Smooth muscle cell (in vitro differentiated cells): ENCODE data around the gene C17orf107. TPM values are rescaled to one million over a fixed set of nuclear protein-coding genes. Genes with fewer than 3 reads are reported as not detected.
A peak's percentile ranks its signal among the peaks of the same experiment; 100 is the strongest.
"Not testable (repeated sequence)": the region's sequence is repeated elsewhere in the genome, so short reads cannot be mapped to it uniquely, and the experiment has no call there.

Source experiments
- DNase-seq: peaks from one replicate; lab custom pipeline; 2025; ENCODE audit not compliant: unreplicated experiment; lab: John Stamatoyannopoulos, UW
- H2AFZ ChIP-seq: fragments of 200-600 bp; sonication (generic); 2 replicates; pipeline ENCODE4 v1.6.0; 2016; ENCODE audit warnings: antibody characterized with exemption, low read depth, mild to moderate bottlenecking
- H3F3A ChIP-seq: fragments of 200-600 bp; sonication (generic); 2 replicates; pipeline ENCODE4 v1.6.0; 2017; ENCODE audit warnings: antibody characterized with exemption, low read depth
- H3K27ac ChIP-seq: fragments of 200-600 bp; sonication (generic); 2 replicates; pipeline ENCODE4 v1.5.1; 2016; ENCODE audit warnings: low read depth, mild to moderate bottlenecking
- H3K27me3 ChIP-seq: fragments of 200-600 bp; sonication (generic); 2 replicates; pipeline ENCODE4 v1.6.1; 2016; ENCODE audit warnings: low read depth, mild to moderate bottlenecking
- H3K36me3 ChIP-seq: fragments of 200-600 bp; sonication (generic); 2 replicates; pipeline ENCODE4 v1.5.1; 2016; ENCODE audit warnings: low read depth
- H3K4me1 ChIP-seq: fragments of 200-600 bp; sonication (generic); 2 replicates; pipeline ENCODE4 v1.5.1; 2016; ENCODE audit warnings: low read depth
- H3K4me2 ChIP-seq: fragments of 200-600 bp; sonication (generic); 2 replicates; pipeline ENCODE4 v1.6.0; 2016; ENCODE audit warnings: mild to moderate bottlenecking
- H3K4me3 ChIP-seq: fragments of 200-600 bp; sonication (generic); 2 replicates; pipeline ENCODE4 v1.5.1; 2016; ENCODE audit warnings: mild to moderate bottlenecking
- H3K79me2 ChIP-seq: fragments of 200-600 bp; sonication (generic); 2 replicates; pipeline ENCODE4 v1.6.0; 2016; ENCODE audit warnings: low read depth, mild to moderate bottlenecking
- H3K9ac ChIP-seq: fragments of 200-600 bp; sonication (generic); 2 replicates; pipeline ENCODE4 v1.6.0; 2016; ENCODE audit warnings: low read depth
- H3K9me3 ChIP-seq: fragments of 200-600 bp; sonication (generic); replicated peaks from 2 replicates; pipeline ENCODE4 v1.5.1; 2016; ENCODE audit warnings: low read depth
- H4K20me1 ChIP-seq: fragments of 200-600 bp; sonication (generic); 2 replicates; pipeline ENCODE4 v1.6.0; 2016; ENCODE audit warnings: low read depth
- CTCF ChIP-seq: fragments of 200-600 bp; sonication (generic); IDR thresholded peaks from 2 replicates; pipeline ENCODE4 v1.5.1; 2017; ENCODE audit warnings: borderline replicate concordance, mild to moderate bottlenecking, antibody characterized with exemption; ENCODE audit not compliant: insufficient read depth, poor library complexity, severe bottlenecking
- WGBS: methylation state at CpG from one replicate; pipeline ENCODE4 v1.1.7; 2016; ENCODE audit warnings: low lambda C conversion rate; 5-methylcytosine and 5-hydroxymethylcytosine counted together
- polyA plus RNA-seq: library from polyadenylated mRNA; unstranded; fragments of >200 nt; fragmentation: Nextera tagmentation; extraction: Ambion mirVana; gene quantifications from 2 replicates; pipeline ENCODE4 v1.2.1, GENCODE V29; 2016
- total RNA-seq: library from RNA; depleted of rRNA; stranded (reverse); fragments of >200 nt; gene quantifications from 2 replicates; pipeline ENCODE4 v1.2.3, GENCODE V29; 2014

C17orf107 gene
- total and polyA plus RNA-seq, 2 experiments from 2014 or later, result 5.0 to 10.7 TPM

GRCh38 chr17:4920351-4921048, 21.2 kb downstream of the C17orf107 start:
- no peaks in the 10 kb centered on the region for H3K27me3 ChIP-seq
- H4K20me1 ChIP-seq, result no peaks in the 10 kb centered on the region
- H3K4me1 ChIP-seq, result no peaks in the 10 kb centered on the region
- H3K4me3 ChIP-seq, result no peak overlapping the region
- no peak for TF ChIP-seq CTCF
- 71% methylated on average over 10 of the region's 10 CpGs for whole genome bisulfite sequencing
- H3K9ac ChIP-seq, result no peak overlapping the region
- DNase-seq, result no peak
- no peaks in the 10 kb centered on the region for H3K9me3 ChIP-seq
- H3K79me2 ChIP-seq, result no peaks in the 10 kb centered on the region
- no peak overlapping the region for H2AFZ ChIP-seq
- H3K27ac ChIP-seq, result peak overlapping the region; percentile 75
- H3K4me2 ChIP-seq, result peak overlapping the region; percentile 60
- H3F3A ChIP-seq, result peaks cover 11% of the 10 kb centered on the region
- no peaks in the 10 kb centered on the region for H3K36me3 ChIP-seq

- no peak overlapping the region for H3K4me3 ChIP-seq
Observed at GRCh38 chr17:4921320-4921719, 22.0 kb downstream of the C17orf107 start.

GRCh38 chr17:4926577-4927335, 27.4 kb downstream of the C17orf107 start:
- H3K4me2 ChIP-seq, H3K27me3 ChIP-seq, H3K9me3 ChIP-seq, H3K79me2 ChIP-seq, H3K9ac ChIP-seq, H3K27ac ChIP-seq, H4K20me1 ChIP-seq, H3K4me3 ChIP-seq, H3F3A ChIP-seq, H2AFZ ChIP-seq, DNase-seq, H3K4me1 ChIP-seq, H3K36me3 ChIP-seq: not testable (repeated sequence)
- 87% methylated on average over 24 of the region's 24 CpGs for WGBS

More at GRCh38 chr17:4921320-4921719, 22.0 kb downstream of the C17orf107 start:
- no peaks in the 10 kb centered on the region for H3K27me3 ChIP-seq
- no peaks in the 10 kb centered on the region for H3K4me1 ChIP-seq
- DNase-seq, result no peak
- H3K9me3 ChIP-seq, result no peaks in the 10 kb centered on the region
- H3F3A ChIP-seq, result peaks cover 11% of the 10 kb centered on the region
- no peaks in the 10 kb centered on the region for H3K36me3 ChIP-seq
- H3K27ac ChIP-seq, result peak overlapping the region; percentile 75
- 92% methylated on average over 4 of the region's 4 CpGs for WGBS
- H3K4me2 ChIP-seq, result no peak overlapping the region
- no peak overlapping the region for H3K9ac ChIP-seq
- no peak for TF ChIP-seq CTCF
- no peak overlapping the region for H2AFZ ChIP-seq
- no peaks in the 10 kb centered on the region for H4K20me1 ChIP-seq
- no peaks in the 10 kb centered on the region for H3K79me2 ChIP-seq

GRCh38 chr17:4928881-4929280, 29.5 kb downstream of the C17orf107 start:
- no peaks in the 10 kb centered on the region for H3K4me1 ChIP-seq

More at GRCh38 chr17:4928881-4929280, 29.5 kb downstream of the C17orf107 start:
- TF ChIP-seq CTCF, result no peak
- Histone ChIP-seq H3K4me3 (no peak overlapping the region), H3K4me2 (no peak overlapping the region), H2AFZ (no peak overlapping the region), H3K9me3 (no peaks in the 10 kb centered on the region), H4K20me1 (no peaks in the 10 kb centered on the region), H3K79me2 (no peaks in the 10 kb centered on the region), H3K27ac (no peak overlapping the region), H3K27me3 (no peaks in the 10 kb centered on the region), H3K9ac (no peak overlapping the region), H3F3A (no peaks in the 10 kb centered on the region), H3K36me3 (no peaks in the 10 kb centered on the region)
- DNase-seq, result no peak
- WGBS, result 97% methylated on average over 18 of the region's 18 CpGs
